Natural killer cell (primary cell): ENCODE data around the gene GTF3C1. TPM values are rescaled to one million over a fixed set of nuclear protein-coding genes. Genes with fewer than 3 reads are reported as not detected.

Source experiments
- ATAC-seq, 3 donors: fragments of 150-1000 bp in 2 of 3; fragments of 200-7000 bp in 1 of 3; cut with Tn5 transposase; 1 replicate in 1 of 3; 2 replicates in 2 of 3; pipeline ENCODE4 v1.10.0; 2021; ENCODE audit warnings: mild to moderate bottlenecking in 2 of 3, moderate library complexity in 2 of 3
- DNase-seq, 2 donors: peaks; one replicate each; pipeline versions ENCODE4 v3.0.0 to v3.0.0-alpha.2; 2013 to 2021; ENCODE audit warnings: mixed read lengths in 1 of 2
- H3K27ac ChIP-seq: one replicate; pipeline ENCODE4 v1.5.1; 2013; ENCODE audit warnings: mild to moderate bottlenecking, low read length
- H3K27me3 ChIP-seq: one replicate; pipeline ENCODE4 v1.6.1; 2013; ENCODE audit warnings: low read length; ENCODE audit not compliant: control insufficient read depth, insufficient read depth
- H3K36me3 ChIP-seq: one replicate; pipeline ENCODE4 v1.6.1; 2013; ENCODE audit warnings: low read length; ENCODE audit not compliant: control insufficient read depth, insufficient read depth
- H3K4me1 ChIP-seq: one replicate; pipeline ENCODE4 v1.6.1; 2013; ENCODE audit warnings: low read length; ENCODE audit not compliant: control insufficient read depth, insufficient read depth
- H3K4me3 ChIP-seq: one replicate; pipeline ENCODE4 v1.5.1; 2013; ENCODE audit warnings: low read length
- H3K9me3 ChIP-seq: one replicate; pipeline ENCODE4 v1.6.1; 2013; ENCODE audit warnings: low read length; ENCODE audit not compliant: control insufficient read depth, insufficient read depth
- H3K27ac Mint-ChIP-seq, 2 donors: one replicate each; pipeline ENCODE4 v1.8.0; 2022; ENCODE audit warnings: mild to moderate bottlenecking in 2 of 2, mixed read lengths in 2 of 2, moderate library complexity in 1 of 2
- H3K27me3 Mint-ChIP-seq, 2 donors: one replicate each; pipeline ENCODE4 v1.8.0; 2022; ENCODE audit warnings: low read depth in 2 of 2, mixed read lengths in 2 of 2
- H3K36me3 Mint-ChIP-seq: one replicate; pipeline ENCODE4 v1.8.0; 2022; ENCODE audit warnings: mixed read lengths
- H3K4me1 Mint-ChIP-seq, 2 donors: one replicate each; pipeline ENCODE4 v1.8.0; 2022; ENCODE audit warnings: mixed read lengths in 2 of 2
- H3K4me3 Mint-ChIP-seq: one replicate; pipeline ENCODE4 v1.8.0; 2022; ENCODE audit warnings: mild to moderate bottlenecking, moderate library complexity, mixed read lengths
- H3K9me3 Mint-ChIP-seq, 2 donors: one replicate each; pipeline ENCODE4 v1.8.0; 2022; ENCODE audit warnings: mixed read lengths in 2 of 2
- CTCF ChIP-seq: fragments of 200-600 bp; IDR thresholded peaks from one replicate; pipeline ENCODE4 v1.8.0; 2022; ENCODE audit warnings: antibody characterized with exemption
- WGBS: methylation state at CpG from one replicate; pipeline ENCODE4 v1.1.7; 2013; ENCODE audit warnings: missing lambda C conversion rate; ENCODE audit not compliant: insufficient coverage; 5-methylcytosine and 5-hydroxymethylcytosine counted together
- intact Hi-C: fragments of 100-400 bp; cut with micrococcal nuclease; formaldehyde crosslinking; loops from one replicate; pipeline ENCODE4 v1.14.2; 2022
- total RNA-seq, 4 donors: library from RNA; stranded (reverse); fragments of 120-200 nt in 1 of 4; gene quantifications; one replicate each; pipeline versions ENCODE4 v1.2.3 to v1.2.4, GENCODE V29; 2013 to 2022

Gene GTF3C1
- total RNA-seq, 3 donors from 2014 or later (not counting 1 experiment from before 2014, with no cell fraction given): 111 to 160 (median 125) TPM

GRCh38 chr16:27417047-27417671 lies 132.6 kb downstream of the GTF3C1 start:
- no peak overlapping the region for H3K4me3 Mint-ChIP-seq
- peaks cover 2 to 3% of the 10 kb centered on the region in 2 donors for H3K9me3 Mint-ChIP-seq
- WGBS: 84% methylated on average over 2 of the region's 4 CpGs
- Histone ChIP-seq H3K36me3 (peaks cover 33% of the 10 kb centered on the region), H3K27me3 (no peaks in the 10 kb centered on the region), H3K4me1 (peaks cover 6% of the 10 kb centered on the region), H3K4me3 (no peak overlapping the region), H3K27ac (no peak overlapping the region), H3K9me3 (no peaks in the 10 kb centered on the region)
- ATAC-seq: peak in 2 of 3 donors; percentile 31 to 42
- intact Hi-C loops: no loop called here
- no peak for TF ChIP-seq CTCF
- H3K4me1 Mint-ChIP-seq: peaks cover 38 to 49% of the 10 kb centered on the region in 2 donors
- H3K27me3 Mint-ChIP-seq: no peaks in the 10 kb centered on the region
- H3K27ac Mint-ChIP-seq: peak overlapping the region; percentile 61 to 82
- peaks cover 32% of the 10 kb centered on the region for H3K36me3 Mint-ChIP-seq
- DNase-seq: peak in 1 of 2 donors; percentile 9

GRCh38 chr16:27414788-27415431 lies 134.8 kb downstream of the GTF3C1 start:
- Histone ChIP-seq H3K27ac (no peak overlapping the region), H3K4me3 (no peak overlapping the region), H3K27me3 (no peaks in the 10 kb centered on the region), H3K36me3 (peaks cover 27% of the 10 kb centered on the region), H3K4me1 (peaks cover 8% of the 10 kb centered on the region), H3K9me3 (no peaks in the 10 kb centered on the region)
- intact Hi-C loops: no loop called here
- Mint-ChIP-seq H3K27me3 (no peaks in the 10 kb centered on the region), H3K9me3 (no peaks in the 10 kb centered on the region), H3K36me3 (peaks cover 23% of the 10 kb centered on the region), H3K4me1 (peaks cover 55 to 58% of the 10 kb centered on the region in 2 donors), H3K4me3 (peak overlapping the region; percentile 17), H3K27ac (peak overlapping the region; percentile 35 to 82)
- DNase-seq (no peak), ATAC-seq (no peak)
- WGBS: 86% methylated on average over 6 of the region's 6 CpGs
- TF ChIP-seq CTCF: no peak

- H3K4me1 Mint-ChIP-seq: peaks cover 55 to 64% of the 10 kb centered on the region in 2 donors
- no peaks in the 10 kb centered on the region for H3K9me3 ChIP-seq
- H3K36me3 ChIP-seq: peaks cover 26% of the 10 kb centered on the region
- no peak for TF ChIP-seq CTCF
- H3K27ac ChIP-seq: no peak overlapping the region
- no peaks in the 10 kb centered on the region for H3K9me3 Mint-ChIP-seq
- H3K27me3 ChIP-seq: no peaks in the 10 kb centered on the region
- H3K27ac Mint-ChIP-seq: peak overlapping the region; percentile 11 to 82
- no peak overlapping the region for H3K4me3 ChIP-seq
- H3K4me1 ChIP-seq: peaks cover 10% of the 10 kb centered on the region
- intact Hi-C loops: loop anchor here (2.0 kb wide), 1 partner anchor 23 kb away; no protein-coding TSS in a partner anchor
- no CpG with 5 or more reads among the region's 2 CpGs for WGBS
- peaks cover 23% of the 10 kb centered on the region for H3K36me3 Mint-ChIP-seq
- no peaks in the 10 kb centered on the region for H3K27me3 Mint-ChIP-seq
- ATAC-seq (no peak), DNase-seq (no peak)
- H3K4me3 Mint-ChIP-seq: no peak overlapping the region
These were observed 135.8 kb downstream of the GTF3C1 start for GRCh38 chr16:27413956-27414355.
